ENCODE measurements around the gene BCAR1. TPM values are rescaled to one million over a fixed set of nuclear protein-coding genes. Genes with fewer than 3 reads are reported as not detected.
"Not testable (repeated sequence)": the region's sequence is repeated elsewhere in the genome, so short reads cannot be mapped to it uniquely, and the experiment has no call there.

Gene BCAR1
- total RNA-seq, 6 experiments from 2014 or later = 126 to 148 (median 130) TPM

DNA sequence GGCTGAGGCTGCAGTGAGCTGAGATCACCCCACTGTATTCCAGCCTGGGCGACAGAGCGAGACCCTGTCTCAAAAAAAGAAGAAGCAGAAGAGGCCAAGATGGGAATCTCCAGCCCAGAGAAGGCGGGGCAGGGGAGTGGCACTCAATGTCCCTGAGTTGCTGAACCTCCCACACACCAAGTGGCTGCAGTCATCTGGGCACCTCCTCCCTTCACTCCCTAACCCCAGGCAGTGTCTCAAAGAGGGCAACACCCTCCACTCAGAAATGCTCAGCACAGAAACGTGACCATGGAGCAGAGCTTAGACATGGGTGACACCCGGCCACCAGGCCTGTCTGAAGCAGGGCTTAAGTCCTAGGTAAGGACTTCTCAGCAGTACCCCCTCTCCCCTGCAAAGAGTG is 36.3 kb upstream of the BCAR1 start:
- peaks cover 30% of the 10 kb centered on the region for H3K4me1 Mint-ChIP-seq (ENCODE audit: low read depth)
- no peak for DNase-seq
- peaks cover 7% of the 10 kb centered on the region for H3K27me3 Mint-ChIP-seq (ENCODE audit: insufficient read depth)
- H3K27ac Mint-ChIP-seq = no peak overlapping the region
- TF ChIP-seq, protein P1, sequence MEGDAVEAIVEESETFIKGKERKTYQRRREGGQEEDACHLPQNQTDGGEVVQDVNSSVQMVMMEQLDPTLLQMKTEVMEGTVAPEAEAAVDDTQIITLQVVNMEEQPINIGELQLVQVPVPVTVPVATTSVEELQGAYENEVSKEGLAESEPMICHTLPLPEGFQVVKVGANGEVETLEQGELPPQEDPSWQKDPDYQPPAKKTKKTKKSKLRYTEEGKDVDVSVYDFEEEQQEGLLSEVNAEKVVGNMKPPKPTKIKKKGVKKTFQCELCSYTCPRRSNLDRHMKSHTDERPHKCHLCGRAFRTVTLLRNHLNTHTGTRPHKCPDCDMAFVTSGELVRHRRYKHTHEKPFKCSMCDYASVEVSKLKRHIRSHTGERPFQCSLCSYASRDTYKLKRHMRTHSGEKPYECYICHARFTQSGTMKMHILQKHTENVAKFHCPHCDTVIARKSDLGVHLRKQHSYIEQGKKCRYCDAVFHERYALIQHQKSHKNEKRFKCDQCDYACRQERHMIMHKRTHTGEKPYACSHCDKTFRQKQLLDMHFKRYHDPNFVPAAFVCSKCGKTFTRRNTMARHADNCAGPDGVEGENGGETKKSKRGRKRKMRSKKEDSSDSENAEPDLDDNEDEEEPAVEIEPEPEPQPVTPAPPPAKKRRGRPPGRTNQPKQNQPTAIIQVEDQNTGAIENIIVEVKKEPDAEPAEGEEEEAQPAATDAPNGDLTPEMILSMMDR (IDR thresholded peaks at IDR 0.05) = no peak
- peaks cover 27% of the 10 kb centered on the region for H3K36me3 Mint-ChIP-seq (ENCODE audit: low read depth)
- H3K9me3 Mint-ChIP-seq = no peaks in the 10 kb centered on the region
- H3K4me3 Mint-ChIP-seq = no peak overlapping the region

DNA sequence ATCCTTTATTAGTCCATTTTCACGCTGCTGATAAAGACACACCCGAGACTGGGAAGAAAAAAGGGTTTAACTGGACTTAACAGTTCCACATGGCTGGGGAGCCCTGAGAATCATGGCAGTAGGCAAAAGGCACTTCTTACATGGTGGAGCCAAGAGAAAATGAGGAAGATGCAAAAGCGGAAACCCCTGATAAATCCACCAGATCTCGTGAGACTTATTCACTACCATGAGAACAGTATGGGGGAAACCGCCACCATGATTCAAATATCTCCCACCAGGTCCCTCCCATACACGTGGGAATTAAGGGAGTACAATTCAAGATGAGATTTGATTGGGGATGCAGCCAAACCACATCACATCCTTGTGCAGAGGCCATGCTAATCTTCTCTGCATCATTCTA is 35.0 kb upstream of the BCAR1 start:
- H3K4me3 Mint-ChIP-seq = no peak overlapping the region
- H3K27ac Mint-ChIP-seq = no peak overlapping the region
- H3K36me3 Mint-ChIP-seq (ENCODE audit: low read depth) = peaks cover 18% of the 10 kb centered on the region
- no peak for DNase-seq
- peaks cover 25% of the 10 kb centered on the region for H3K4me1 Mint-ChIP-seq (ENCODE audit: low read depth)
- TF ChIP-seq, protein P1 (IDR thresholded peaks at IDR 0.05) = no peak
- H3K9me3 Mint-ChIP-seq = no peaks in the 10 kb centered on the region
- H3K27me3 Mint-ChIP-seq (ENCODE audit: insufficient read depth) = peaks cover 7% of the 10 kb centered on the region

DNA sequence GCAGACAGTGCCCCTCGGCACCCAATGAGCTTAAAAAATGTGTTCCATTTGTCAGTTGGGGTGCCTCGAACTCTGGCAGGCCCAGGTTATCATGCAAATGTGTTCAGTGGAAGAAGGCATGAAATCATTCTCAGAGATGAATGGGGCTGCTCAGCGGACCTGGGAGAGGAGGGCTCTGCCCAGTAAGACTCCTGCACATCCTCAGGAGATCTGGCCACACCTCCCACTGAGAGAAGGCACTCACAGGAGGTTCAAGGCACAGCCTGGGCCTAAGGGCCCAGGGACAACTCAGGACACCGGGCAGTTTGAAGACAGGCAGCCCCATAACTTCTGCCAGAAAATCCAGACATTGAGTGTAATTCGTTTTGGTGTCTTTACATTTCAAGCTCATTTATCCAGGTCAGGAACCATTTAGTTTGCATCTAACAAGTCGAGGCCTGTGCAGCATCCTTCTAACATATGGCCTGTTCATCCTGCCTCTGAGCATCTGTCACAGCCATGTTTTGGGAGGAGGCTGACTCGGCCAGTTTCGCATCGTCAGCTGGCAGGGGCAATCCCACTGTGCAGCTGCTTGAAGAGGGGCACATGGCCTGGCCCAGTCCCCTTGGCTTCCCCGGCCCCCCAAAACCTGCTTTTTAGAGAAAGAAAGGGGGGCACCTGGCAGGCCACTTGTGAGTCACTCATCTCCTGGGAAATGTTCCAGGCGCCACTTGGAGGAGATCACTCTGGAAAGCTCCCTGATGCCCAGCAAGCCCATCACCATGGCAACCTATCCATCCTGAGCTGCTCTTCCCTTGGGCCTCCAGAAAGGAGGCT is 31.2 kb upstream of the BCAR1 start:
- no peaks in the 10 kb centered on the region for H3K9me3 Mint-ChIP-seq
- H3K27ac Mint-ChIP-seq = no peak overlapping the region; the same call in 1 of the 2 replicates

DNA sequence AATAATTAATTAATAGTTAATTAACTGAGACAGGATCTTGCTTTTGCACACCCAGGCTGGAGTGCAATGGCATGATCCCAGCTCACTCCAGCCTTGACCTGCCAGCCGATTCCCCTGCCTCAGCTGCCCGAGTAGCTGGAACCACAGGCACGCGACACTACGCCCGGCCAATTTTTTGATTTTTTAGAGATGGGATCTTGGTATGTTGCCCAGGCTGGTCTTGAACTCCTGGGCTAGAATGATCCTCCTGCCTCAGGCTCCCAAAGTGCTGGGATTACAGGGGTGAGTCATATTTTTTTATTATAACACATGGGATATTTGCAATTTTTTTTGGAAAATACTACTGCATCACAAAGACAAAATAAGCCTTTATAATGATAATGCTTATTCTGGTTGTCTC is 30.4 kb upstream of the BCAR1 start:
- DNase-seq = no peak
- H3K27ac Mint-ChIP-seq = no peak overlapping the region
- H3K4me3 Mint-ChIP-seq = no peak overlapping the region
- H3K36me3 Mint-ChIP-seq (ENCODE audit: low read depth) = peaks cover 7% of the 10 kb centered on the region; the same call in 1 of the 2 replicates
- H3K4me1 Mint-ChIP-seq (ENCODE audit: low read depth) = peaks cover 14% of the 10 kb centered on the region
- TF ChIP-seq, protein P1 (IDR thresholded peaks at IDR 0.05) = no peak
- peaks cover 7% of the 10 kb centered on the region for H3K27me3 Mint-ChIP-seq (ENCODE audit: insufficient read depth)
- H3K9me3 Mint-ChIP-seq = no peaks in the 10 kb centered on the region

More for the DNA sequence above, 31.2 kb upstream of the BCAR1 start:
- peaks cover 7% of the 10 kb centered on the region for H3K27me3 Mint-ChIP-seq (ENCODE audit: insufficient read depth)
- H3K4me3 Mint-ChIP-seq = no peak overlapping the region
- no peak for DNase-seq
- H3K4me1 Mint-ChIP-seq (ENCODE audit: low read depth) = peaks cover 20% of the 10 kb centered on the region
- H3K36me3 Mint-ChIP-seq (ENCODE audit: low read depth) = peaks cover 7% of the 10 kb centered on the region; the same call in 1 of the 2 replicates
- TF ChIP-seq, protein P1 (IDR thresholded peaks at IDR 0.05) = no peak

DNA sequence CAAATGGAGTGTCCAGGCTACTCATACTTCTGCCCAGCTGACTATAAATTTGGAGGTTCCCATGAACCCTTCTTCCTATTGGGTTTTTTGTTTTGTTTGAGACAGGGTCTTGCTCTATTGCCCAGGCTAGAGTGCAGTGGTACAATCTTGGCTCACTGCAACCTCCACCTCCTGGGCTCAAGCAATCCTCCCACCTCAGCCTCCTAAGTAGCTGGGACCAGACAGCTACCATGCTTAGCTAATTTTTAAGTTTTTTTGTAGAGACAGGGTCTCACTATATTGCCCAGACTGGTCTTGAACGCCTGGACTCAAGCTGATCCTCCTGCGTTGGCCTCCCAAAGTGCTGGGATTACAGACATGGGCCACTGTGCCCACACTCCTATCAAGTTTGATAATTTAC is 29.6 kb upstream of the BCAR1 start:
- peaks cover 14% of the 10 kb centered on the region for H3K4me1 Mint-ChIP-seq (ENCODE audit: low read depth)
- H3K27me3 Mint-ChIP-seq (ENCODE audit: insufficient read depth); H3K36me3 Mint-ChIP-seq (ENCODE audit: low read depth); H3K27ac Mint-ChIP-seq; H3K9me3 Mint-ChIP-seq; DNase-seq; H3K4me3 Mint-ChIP-seq: not testable (repeated sequence)

DNA sequence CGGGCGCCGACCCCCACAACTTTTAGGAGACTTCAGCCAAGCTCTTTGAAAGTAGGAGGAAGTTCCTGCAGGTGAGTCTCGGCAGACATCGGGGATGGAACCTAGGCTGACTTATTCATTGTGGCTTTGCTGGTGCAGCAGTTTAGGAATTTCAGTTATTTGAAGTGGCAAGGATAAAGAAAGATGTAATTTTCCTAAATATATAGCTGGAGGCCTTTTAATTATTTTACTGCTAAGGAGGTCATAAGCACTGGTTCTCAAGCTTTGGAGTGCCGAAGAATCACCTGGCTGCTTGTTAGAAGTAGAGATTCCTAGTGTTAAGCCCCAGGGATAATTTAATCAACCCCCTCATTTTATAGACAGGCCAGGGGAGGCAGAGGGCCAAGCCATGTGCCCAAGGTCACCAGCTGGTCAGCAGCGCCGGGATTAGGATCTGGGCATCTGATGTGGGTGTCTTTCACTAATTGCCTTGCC is 28.9 kb upstream of the BCAR1 start:
- Mint-ChIP-seq H3K27me3 (ENCODE audit: insufficient read depth) (peaks cover 4% of the 10 kb centered on the region), H3K4me1 (ENCODE audit: low read depth) (peaks cover 14% of the 10 kb centered on the region)

More for the DNA sequence above, 28.9 kb upstream of the BCAR1 start:
- DNase-seq = no peak
- Mint-ChIP-seq H3K4me3 (no peak overlapping the region), H3K9me3 (no peaks in the 10 kb centered on the region), H3K27ac (no peak overlapping the region), H3K36me3 (ENCODE audit: low read depth) (no peaks in the 10 kb centered on the region)
- TF ChIP-seq, protein P1 (IDR thresholded peaks at IDR 0.05) = no peak
